Glomerular endothelial cell (primary cell): Measurements from ENCODE around the gene HCRTR1. TPM values are rescaled to one million over a fixed set of nuclear protein-coding genes. Genes with fewer than 3 reads are reported as not detected.

Experiments used
- DNase-seq: peaks from one replicate; pipeline ENCODE4 v3.0.0-alpha.2; 2011; ENCODE audit warnings: low read depth, low spot score; ENCODE audit errors: extremely low read depth
- total RNA-seq: library from RNA; depleted of rRNA; stranded (reverse); fragments of >200 nt; gene quantifications from 2 replicates; pipeline ENCODE4 v1.2.3, GENCODE V29; 2015

Gene HCRTR1
- total RNA-seq, 1 donor from 2014 or later, result 0.58 TPM

- no peak for DNase-seq
Observed at GRCh38 chr1:31647106-31647505, 29.6 kb downstream of the HCRTR1 start.

GRCh38 chr1:31648190-31648589, 30.7 kb downstream of the HCRTR1 start:
- no peak for DNase-seq

GRCh38 chr1:31648641-31649357, 31.3 kb downstream of the HCRTR1 start:
- DNase-seq, result no peak

GRCh38 chr1:31650161-31651088, 32.9 kb downstream of the HCRTR1 start:
- no peak for DNase-seq

GRCh38 chr1:31651089-31651420, 33.6 kb downstream of the HCRTR1 start:
- no peak for DNase-seq

GRCh38 chr1:31651766-31652165, 34.3 kb downstream of the HCRTR1 start:
- DNase-seq, result no peak

- DNase-seq, result no peak
Observed at GRCh38 chr1:31652891-31653499, 35.5 kb downstream of the HCRTR1 start.

- DNase-seq, result no peak
Observed at GRCh38 chr1:31653717-31654473, 36.4 kb downstream of the HCRTR1 start.

GRCh38 chr1:31654474-31654776, 36.9 kb downstream of the HCRTR1 start:
- DNase-seq, result no peak

GRCh38 chr1:31655104-31655503, 37.6 kb downstream of the HCRTR1 start:
- DNase-seq, result no peak

- no peak for DNase-seq
Observed at GRCh38 chr1:31655756-31656155, 38.3 kb downstream of the HCRTR1 start.

GRCh38 chr1:31657020-31657804, 39.7 kb downstream of the HCRTR1 start:
- DNase-seq, result no peak

GRCh38 chr1:31657972-31658510, 40.6 kb downstream of the HCRTR1 start:
- DNase-seq, result no peak

- DNase-seq, result no peak
Observed at GRCh38 chr1:31658721-31659120, 41.2 kb downstream of the HCRTR1 start.

GRCh38 chr1:31659889-31660288, 42.4 kb downstream of the HCRTR1 start:
- DNase-seq, result no peak

- DNase-seq, result no peak
Observed at GRCh38 chr1:31660871-31661455, 43.5 kb downstream of the HCRTR1 start.

GRCh38 chr1:31661856-31662255, 44.4 kb downstream of the HCRTR1 start:
- DNase-seq, result no peak

GRCh38 chr1:31662463-31662862, 45.0 kb downstream of the HCRTR1 start:
- no peak for DNase-seq

- no peak for DNase-seq
Observed at GRCh38 chr1:31663622-31664452, 46.3 kb downstream of the HCRTR1 start.
